GM19099 (cell line): ENCODE data around the gene ZNF124.
A peak's percentile ranks its signal among the peaks of the same experiment; 100 is the strongest.
"Not testable (repeated sequence)": the region's sequence is repeated elsewhere in the genome, so short reads cannot be mapped to it uniquely, and the experiment has no call there.

Source experiments
- POLR2A ChIP-seq: IDR thresholded peaks from 3 replicates; pipeline ENCODE4 v1.6.1; 2011; ENCODE audit warnings: low read depth; ENCODE audit not compliant: insufficient read length; ENCODE audit errors: extremely low read depth

The ZNF124 gene

DNA sequence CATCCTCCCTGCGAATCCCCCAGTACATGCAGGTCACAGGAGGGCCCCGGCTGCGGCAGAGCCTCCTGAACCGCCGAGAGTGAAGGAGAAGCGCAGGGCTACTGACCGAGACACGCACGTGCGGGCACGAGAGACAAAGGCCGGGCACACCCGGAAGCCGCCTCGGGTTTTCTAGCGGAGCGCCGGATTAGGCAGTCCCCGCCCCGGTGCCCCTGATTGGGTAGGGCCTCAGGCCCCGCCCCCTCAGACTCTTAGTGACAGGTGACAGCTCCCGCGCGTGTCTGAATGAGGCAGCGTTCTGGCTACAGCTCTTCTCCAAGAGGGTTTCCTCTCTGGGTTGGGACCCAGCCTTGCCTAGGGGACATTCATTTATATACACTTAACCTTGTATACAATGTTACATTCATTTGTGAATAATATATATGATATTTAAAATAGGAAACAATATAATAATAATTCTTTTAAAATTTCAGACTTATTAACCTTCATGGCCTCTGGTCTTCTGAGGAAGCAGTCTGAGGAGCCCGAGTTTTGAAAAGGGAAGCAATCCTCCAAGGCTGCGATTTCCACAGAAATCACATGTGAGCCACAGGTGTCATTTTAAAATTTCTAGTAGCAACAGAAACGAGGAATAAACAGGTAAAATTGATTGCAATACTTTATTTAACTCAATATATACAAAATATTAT, at the start of gene ZNF124:
Gene ZNF124 (minus strand): TSS at position 146 of the 689 bp plus-strand sequence. CDS start 143 bp downstream, at position 3.
- TF ChIP-seq POLR2A, result not testable (repeated sequence)

DNA sequence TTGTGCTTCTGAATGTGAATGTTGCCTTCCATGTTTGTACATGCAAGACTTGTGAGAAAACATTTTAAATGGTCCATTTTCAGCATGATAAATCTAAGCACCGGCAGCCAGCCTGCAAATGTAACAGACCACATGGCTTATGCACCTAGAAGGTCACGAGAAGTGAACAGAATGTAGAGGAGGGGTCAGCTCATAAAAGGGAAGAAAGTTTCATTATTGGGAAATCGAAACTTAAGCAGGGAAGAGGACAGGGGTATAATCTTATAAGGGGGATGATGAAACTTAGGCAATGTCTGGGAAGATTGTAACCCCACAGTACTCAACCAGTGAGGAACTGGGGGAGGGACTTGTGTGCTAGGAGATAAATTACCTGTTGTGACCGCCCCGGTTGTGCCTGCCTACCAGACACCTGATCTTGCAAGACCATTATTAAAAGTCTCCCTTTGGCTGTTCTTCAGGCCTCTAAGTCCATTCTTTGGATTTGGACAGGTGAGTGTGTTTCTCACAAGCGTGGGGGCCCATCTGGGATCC, 46.4 kb upstream of the ZNF124 start:
- TF ChIP-seq POLR2A, result no peak

DNA sequence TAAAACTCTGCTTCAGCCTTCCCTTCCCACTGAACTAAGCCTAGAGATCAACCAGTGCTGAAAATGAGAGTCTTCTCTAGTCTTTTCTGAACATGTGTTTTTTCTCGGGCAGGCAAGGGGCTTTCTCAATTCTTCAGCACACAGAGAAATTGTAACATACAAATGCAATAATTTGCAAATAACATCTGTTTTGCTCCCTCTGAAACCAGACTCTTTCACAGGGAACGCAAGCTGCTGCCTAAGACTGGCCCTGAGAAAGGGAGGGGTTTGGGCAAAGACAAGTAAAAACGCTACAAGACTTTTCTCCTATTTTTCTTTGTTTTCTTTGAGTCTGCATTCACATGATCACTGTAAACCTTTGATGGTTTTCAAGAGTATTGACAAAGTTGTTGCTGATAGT, 44.4 kb upstream of the ZNF124 start:
- TF ChIP-seq POLR2A, result no peak

DNA sequence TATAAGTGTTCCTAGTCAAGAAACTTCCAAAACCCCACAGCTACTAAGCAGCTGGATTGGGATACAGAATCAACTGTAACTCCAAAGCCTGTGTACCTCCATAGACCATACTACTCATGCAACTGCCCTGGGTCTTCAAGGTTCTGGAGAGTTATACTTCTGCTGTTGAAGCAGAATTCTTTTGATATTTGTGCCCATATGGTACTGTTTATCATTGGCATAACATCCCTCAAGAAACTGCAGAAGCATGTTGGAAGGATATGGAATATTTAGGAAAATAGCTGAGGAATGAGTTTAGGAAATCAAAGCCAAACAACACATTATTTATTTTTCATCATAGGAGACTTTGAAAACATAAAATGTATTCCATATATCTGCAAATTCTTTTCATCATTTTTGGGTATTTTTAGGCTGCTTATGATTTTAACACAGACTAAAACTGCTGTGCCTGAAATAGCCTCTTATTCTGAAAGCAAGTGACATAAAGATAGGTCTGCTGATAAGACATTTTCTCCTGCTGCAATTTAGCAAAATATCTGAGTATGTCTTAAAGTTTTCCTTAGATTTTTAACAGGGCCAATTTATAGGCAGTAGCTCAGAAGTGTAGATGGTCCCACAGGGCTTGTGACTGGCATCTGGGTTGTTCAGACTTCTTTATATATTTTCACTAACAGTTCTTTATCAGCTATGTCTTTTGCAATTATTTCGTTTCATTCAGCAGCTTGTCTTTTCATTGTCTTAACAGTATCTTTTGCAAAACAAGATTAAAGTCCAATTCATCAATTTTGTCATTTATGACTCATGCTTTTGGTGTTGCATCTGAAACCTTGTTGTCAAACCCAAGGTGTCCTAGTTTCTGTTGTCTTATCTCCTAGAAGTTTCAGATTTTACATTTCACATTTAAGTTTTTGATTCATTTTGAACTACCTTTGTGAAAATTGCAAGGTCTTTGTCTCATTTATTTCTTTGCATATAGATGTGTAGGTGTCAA, 41.1 kb upstream of the ZNF124 start:
- no peak for TF ChIP-seq POLR2A

DNA sequence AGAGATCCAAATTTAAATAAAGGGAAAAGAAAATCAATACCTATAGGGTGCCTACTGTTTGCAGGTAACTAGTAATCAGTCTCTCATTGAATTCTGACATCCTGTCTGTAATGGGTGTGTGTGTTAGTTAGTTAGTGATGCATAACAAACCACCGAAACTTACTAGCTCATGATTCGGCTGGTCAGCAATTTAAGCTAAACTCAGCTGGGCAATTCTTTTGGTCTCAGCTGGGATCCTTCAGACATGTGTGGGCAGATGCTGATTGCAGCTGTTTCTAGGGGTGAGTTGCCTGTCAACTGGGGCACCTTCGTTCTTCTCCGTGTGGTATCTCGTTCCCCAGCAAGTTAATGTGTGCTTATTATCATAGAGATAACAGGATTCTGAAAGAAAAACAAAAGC, 40.2 kb upstream of the ZNF124 start:
- TF ChIP-seq POLR2A, result peak; percentile 27

DNA sequence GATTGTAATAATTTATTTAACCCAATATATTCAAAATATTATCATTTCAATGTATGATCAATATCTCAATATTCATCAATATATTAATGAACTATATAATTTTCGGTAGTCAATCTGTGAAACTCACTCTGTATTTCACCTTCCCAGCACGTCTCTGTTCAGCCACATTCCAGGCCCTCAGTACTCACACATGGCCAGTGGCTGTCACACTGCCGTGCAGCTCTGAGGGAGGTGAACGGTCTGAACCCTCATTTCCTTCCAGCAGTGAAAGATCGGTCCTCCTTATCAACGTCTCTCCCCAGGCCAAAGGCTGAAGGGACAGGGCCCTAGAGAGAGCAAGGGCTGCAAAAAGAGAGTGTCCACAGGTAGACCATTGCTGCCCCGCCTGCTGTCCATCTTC, 39.5 kb upstream of the ZNF124 start:
- no peak for TF ChIP-seq POLR2A

DNA sequence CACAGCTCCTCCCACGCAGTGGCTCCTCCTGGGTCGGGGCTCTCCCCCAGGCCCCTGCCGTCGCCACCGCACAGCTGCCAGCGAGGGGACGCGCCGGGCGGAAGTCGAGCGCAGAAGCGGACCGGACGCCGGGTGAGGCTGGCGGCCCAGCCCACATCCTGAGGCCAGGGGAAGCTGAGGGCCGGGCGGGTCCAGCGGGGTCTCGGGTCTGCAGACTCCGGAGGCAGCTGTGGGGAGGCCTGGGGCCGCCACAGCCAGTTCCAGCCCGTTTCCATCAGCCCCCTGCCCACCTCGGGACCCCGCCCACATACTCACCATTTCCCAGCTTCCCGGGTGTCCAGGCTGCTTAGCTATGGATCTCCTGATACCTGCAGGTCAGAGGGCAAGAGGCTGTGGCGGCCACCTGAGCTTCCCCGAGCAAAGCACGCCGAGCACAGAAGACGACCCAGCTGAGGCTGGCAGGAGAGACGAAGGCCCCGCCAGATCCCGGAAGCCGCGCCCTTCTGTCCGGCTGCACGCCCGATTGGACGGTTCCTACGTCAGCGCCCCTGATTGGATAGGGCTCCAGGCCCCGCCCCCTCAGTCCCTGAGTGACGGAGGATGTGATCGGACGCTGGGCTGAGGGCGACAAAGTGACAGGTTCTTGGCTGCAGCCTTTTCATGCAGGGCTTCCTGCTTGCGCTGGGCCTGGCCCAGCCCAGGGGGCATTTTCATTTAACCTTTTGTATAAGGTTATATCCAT, 38.7 kb upstream of the ZNF124 start:
- peak; percentile 91 for TF ChIP-seq POLR2A

DNA sequence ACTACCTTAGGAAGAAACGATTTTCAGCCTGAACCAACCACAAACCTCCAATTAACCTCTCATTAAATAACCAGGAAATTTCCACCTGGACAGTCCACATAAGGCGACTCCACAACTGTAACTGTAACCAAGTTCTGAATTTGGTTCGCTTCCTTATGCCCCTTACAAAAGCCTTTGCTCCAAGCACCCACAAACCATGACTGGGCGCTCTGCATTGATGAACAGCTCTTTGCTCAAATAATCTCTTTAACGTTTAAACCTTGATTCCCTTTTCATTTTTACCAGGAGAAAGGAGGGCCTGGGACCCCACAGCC, 38.2 kb upstream of the ZNF124 start:
- TF ChIP-seq POLR2A, result no peak

DNA sequence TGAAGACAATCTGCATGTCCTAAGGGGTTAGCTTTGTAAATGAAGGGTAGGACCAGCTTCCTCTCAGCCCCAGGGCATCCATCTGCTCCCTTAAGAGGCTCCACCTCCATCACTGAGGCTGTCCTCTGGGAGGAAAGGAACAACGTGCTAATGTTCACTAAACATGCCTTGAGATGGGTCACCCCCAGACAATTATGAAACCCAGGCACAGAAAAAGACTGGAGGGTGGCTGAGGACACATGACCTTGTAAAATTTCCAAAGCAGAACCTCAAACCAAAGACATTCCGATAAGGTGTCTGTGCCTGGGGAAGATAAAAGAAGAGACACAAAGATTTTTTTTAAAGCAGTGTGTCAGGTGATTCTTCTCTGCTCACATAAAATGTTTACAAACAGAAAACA, 37.6 kb upstream of the ZNF124 start:
- TF ChIP-seq POLR2A, result no peak

DNA sequence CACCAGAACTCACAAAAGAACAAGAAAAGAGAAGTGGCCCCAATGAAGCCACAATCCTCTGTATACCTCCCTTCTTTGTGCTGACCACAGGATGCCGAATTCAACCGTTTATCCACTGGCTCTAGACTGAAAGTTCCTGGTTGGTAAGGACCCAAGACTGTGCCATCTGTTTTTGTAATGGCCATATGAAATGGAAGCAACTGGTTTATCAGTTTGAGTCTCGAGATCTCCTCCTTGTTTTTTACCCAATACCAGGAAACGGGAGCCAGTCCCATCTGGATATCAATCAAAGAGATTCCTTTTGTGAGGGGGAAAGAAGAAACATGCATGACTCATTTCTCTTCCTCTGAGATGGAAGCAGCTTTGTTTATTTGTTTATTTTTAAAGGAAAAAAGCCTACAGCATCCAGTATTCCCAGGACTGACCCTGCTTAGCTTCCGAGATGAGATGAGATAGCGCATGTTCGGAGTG, 32.4 kb upstream of the ZNF124 start:
- no peak for TF ChIP-seq POLR2A

DNA sequence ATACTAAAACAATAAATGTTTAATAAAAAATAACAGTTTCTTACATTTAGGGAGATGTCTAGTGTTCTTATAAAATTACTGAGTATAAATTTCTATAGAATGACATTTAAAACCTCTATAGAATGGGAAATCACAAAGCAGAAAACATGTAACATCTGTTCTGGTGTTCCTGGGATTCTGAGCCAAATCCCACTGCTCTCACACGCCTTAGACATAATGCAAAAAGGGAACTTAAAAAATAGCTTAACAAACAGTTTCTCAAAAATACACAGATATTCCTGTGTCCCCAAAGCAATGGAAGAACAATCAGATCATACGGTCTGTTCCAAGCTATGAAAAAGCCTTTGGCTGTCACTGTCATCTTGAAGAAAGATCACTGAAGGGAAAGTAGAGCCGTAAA, 27.0 kb upstream of the ZNF124 start:
- no peak for TF ChIP-seq POLR2A

DNA sequence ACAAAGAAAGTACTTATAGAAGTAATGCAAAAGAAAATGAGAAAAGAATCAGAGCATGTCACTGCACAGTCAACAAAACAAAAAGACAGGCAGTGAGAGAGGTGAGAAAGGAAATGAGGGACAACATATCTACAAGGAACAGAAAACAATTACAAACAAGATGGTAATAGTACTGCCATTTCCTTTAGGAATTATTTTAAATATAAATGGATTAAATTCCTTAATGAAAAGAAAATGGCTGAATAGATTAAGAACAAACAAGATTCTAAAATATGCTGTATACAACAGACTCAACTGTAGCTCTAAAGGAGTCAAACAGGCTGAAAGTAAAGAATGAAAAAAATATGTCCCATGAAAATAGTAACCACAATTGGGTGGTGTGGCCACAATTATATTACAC, 22.1 kb upstream of the ZNF124 start:
- no peak for TF ChIP-seq POLR2A

DNA sequence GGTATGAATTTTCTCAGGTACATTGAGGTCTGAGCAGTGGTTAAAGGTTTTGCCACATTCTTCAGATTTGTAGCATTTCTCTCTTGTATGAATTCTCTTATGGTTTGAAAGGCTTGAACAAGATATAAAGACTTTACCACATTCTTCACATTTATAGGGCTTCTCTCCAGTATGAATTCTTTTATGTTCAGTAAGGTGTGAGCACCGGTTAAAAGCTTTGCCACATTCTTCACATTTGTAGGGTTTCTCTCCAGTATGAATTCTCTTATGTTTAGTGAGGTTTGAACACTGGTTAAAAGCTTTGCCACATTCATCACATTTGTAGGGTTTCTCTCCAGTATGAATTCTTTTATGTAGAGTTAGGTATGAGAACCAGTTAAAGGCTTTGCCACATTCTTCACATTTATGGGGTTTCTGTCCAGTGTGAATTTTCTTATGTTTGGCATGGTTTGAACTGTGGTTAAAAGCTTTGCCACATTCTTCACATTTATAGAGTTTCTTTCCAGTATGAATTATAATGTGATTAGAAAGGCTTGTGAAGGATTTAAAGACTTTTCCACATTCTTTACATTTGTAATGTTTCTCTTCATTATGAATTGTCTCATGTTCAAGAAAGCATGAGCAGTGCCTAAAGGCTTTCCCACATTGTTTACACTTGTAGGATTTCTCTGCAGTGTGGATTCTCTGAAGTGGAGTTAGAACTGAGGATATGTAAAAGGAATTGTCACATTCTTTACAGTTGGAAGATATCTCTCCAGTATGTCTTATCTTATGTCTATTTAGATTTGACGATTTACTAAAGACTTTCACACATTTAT, 18.4 kb upstream of the ZNF124 start:
- TF ChIP-seq POLR2A, result no peak

DNA sequence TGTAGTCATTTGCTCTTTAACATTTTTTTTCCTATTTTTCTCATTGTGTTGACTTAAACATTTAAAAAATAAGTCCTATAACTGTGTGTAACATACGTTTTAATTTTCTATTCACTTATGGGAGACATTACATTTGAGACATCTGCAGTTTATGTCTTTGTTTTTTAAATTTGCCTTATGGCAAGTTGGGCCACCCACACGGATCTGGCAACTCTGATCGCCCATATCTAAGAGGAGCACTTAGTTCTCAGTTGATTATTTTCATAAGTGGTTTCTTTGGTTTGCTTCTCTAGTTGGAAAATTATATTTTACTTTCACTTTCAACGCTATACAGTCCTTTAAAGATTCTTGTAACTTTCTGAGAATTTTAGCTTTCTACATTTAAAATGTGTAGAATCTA, 13.8 kb upstream of the ZNF124 start:
- no peak for TF ChIP-seq POLR2A
